WTC11 (cell line): ENCODE data around the gene ATP13A4.

Experiments used
- ATF2 ChIP-seq: sonication (generic); formaldehyde crosslinking; IDR thresholded peaks from 2 replicates; pipeline ENCODE4 v1.8.1; 2022; ENCODE audit warnings: low read depth, missing genetic modification reagents, borderline replicate concordance
- CTCF ChIP-seq: fragments of 200-600 bp; IDR thresholded peaks from 2 replicates; pipeline ENCODE4 v1.8.0; 2022; ENCODE audit warnings: antibody characterized with exemption
- GABPB1 ChIP-seq: sonication (generic); formaldehyde crosslinking; IDR thresholded peaks from 2 replicates; pipeline ENCODE4 v1.8.1; 2023; ENCODE audit warnings: mild to moderate bottlenecking, missing genetic modification reagents
- HMGA2 ChIP-seq: fragments of 250-450 bp; sonication (Bioruptor Pico); IDR thresholded peaks from 2 replicates; pipeline ENCODE4 v1.4.0; 2021; ENCODE audit warnings: mild to moderate bottlenecking, moderate library complexity
- NFE2L1 ChIP-seq: sonication (generic); formaldehyde crosslinking; IDR thresholded peaks from 2 replicates; pipeline ENCODE4 v1.8.1; 2023; ENCODE audit warnings: missing genetic modification reagents
- NR3C1 ChIP-seq: sonication (generic); formaldehyde crosslinking; conservative IDR thresholded peaks from 2 replicates; pipeline ENCODE4 v1.8.1; 2023; ENCODE audit warnings: low read depth, mild to moderate bottlenecking, missing genetic modification reagents
- PRDM15 ChIP-seq: sonication (generic); formaldehyde crosslinking; IDR thresholded peaks from 2 replicates; pipeline ENCODE4 v1.8.0; 2022; ENCODE audit warnings: missing genetic modification reagents
- RELA ChIP-seq: sonication (generic); formaldehyde crosslinking; IDR thresholded peaks from 2 replicates; pipeline ENCODE4 v1.8.1; 2022; ENCODE audit warnings: missing genetic modification reagents, mild to moderate bottlenecking, borderline replicate concordance
- TP53 ChIP-seq: sonication (generic); formaldehyde crosslinking; IDR thresholded peaks from 2 replicates; pipeline ENCODE4 v1.8.1; 2023; ENCODE audit warnings: mild to moderate bottlenecking, missing genetic modification reagents
- ZNF416 ChIP-seq: fragments of 250-450 bp; sonication (Bioruptor Pico); IDR thresholded peaks from 2 replicates; pipeline ENCODE4 v1.9.0; 2021; ENCODE audit warnings: mild to moderate bottlenecking, inconsistent platforms

- TF ChIP-seq TP53 (CRISPR knock-in tag) (no peak), NR3C1 (CRISPR knock-in tag) (no peak), CTCF (no peak), PRDM15 (CRISPR knock-in tag) (no peak), HMGA2 (CRISPR knock-in tag) (no peak), NFE2L1 (no peak), ZNF416 (CRISPR knock-in tag) (no peak), GABPB1 (no peak), ATF2 (CRISPR knock-in tag) (no peak), RELA (CRISPR knock-in tag) (no peak)
Measured at GRCh38 chr3:193522473-193522872, 32.2 kb downstream of the ATP13A4 start.
